KMS-11 (cell line): Measurements from ENCODE around the gene DPH3.

Experiments used
- H2AFZ ChIP-seq: fragments of 200-600 bp; sonication (generic); 2 replicates; pipeline ENCODE4 v1.6.1; 2016; ENCODE audit warnings: antibody characterized with exemption, mixed run types, low read depth
- H3K27ac ChIP-seq: fragments of 200-600 bp; sonication (generic); 2 replicates; pipeline ENCODE4 v1.6.1; 2016; ENCODE audit warnings: mild to moderate bottlenecking, mixed run types
- H3K27me3 ChIP-seq: fragments of 200-600 bp; sonication (generic); 2 replicates; pipeline ENCODE4 v1.6.1; 2017; ENCODE audit warnings: mild to moderate bottlenecking, low read depth, mixed run types, moderate library complexity; ENCODE audit not compliant: insufficient read depth
- H3K36me3 ChIP-seq: fragments of 200-600 bp; sonication (generic); 2 replicates; pipeline ENCODE4 v1.6.1; 2017; ENCODE audit warnings: mild to moderate bottlenecking, mixed run types; ENCODE audit not compliant: insufficient read depth
- H3K4me1 ChIP-seq: fragments of 200-600 bp; sonication (generic); 2 replicates; pipeline ENCODE4 v1.6.1; 2016; ENCODE audit warnings: mild to moderate bottlenecking, low read depth, mixed run types; ENCODE audit not compliant: poor library complexity, severe bottlenecking
- H3K4me2 ChIP-seq: fragments of 200-600 bp; sonication (generic); 2 replicates; pipeline ENCODE4 v1.7.0; 2016; ENCODE audit warnings: mild to moderate bottlenecking, mixed run types
- H3K4me3 ChIP-seq: fragments of 200-600 bp; sonication (generic); IDR thresholded peaks from 2 replicates; pipeline ENCODE4 v1.6.1; 2017; ENCODE audit warnings: low read depth, low read length, mixed read lengths; ENCODE audit not compliant: insufficient read depth
- H3K79me2 ChIP-seq: fragments of 200-600 bp; sonication (generic); 2 replicates; pipeline ENCODE4 v1.6.1; 2016; ENCODE audit warnings: low read depth, mixed run types; ENCODE audit not compliant: insufficient read depth
- H3K9ac ChIP-seq: fragments of 200-600 bp; sonication (generic); 2 replicates; pipeline ENCODE4 v1.6.1; 2016; ENCODE audit warnings: mild to moderate bottlenecking, mixed run types
- H4K20me1 ChIP-seq: fragments of 200-600 bp; sonication (generic); 2 replicates; pipeline ENCODE4 v1.6.1; 2016; ENCODE audit warnings: mild to moderate bottlenecking, mixed run types; ENCODE audit not compliant: insufficient read depth
- CTCF ChIP-seq: fragments of 200-600 bp; sonication (generic); conservative IDR thresholded peaks from 2 replicates; pipeline ENCODE4 v1.6.1; 2017; ENCODE audit warnings: low read depth, mild to moderate bottlenecking, antibody characterized with exemption, low read length, moderate library complexity, mixed read lengths

The DPH3 gene

GRCh38 chr3:16286161-16286560, 21.4 kb upstream of the DPH3 start:
- Histone ChIP-seq H3K79me2 (no peaks in the 10 kb centered on the region; the same call in 1 of the 2 replicates), H3K4me3 (peak overlapping the region; percentile 16), H3K4me1 (peaks cover 66% of the 10 kb centered on the region), H3K27me3 (no peaks in the 10 kb centered on the region), H4K20me1 (no peaks in the 10 kb centered on the region), H3K36me3 (no peaks in the 10 kb centered on the region), H3K4me2 (peak overlapping the region; percentile 84), H2AFZ (peak overlapping the region; percentile 34; the same call in 1 of the 2 replicates), H3K27ac (peak overlapping the region; percentile 93), H3K9ac (peak overlapping the region; percentile 59)
- TF ChIP-seq CTCF: no peak

GRCh38 chr3:16284633-16285032, 19.9 kb upstream of the DPH3 start:
- Histone ChIP-seq H3K79me2 (no peaks in the 10 kb centered on the region; the same call in 1 of the 2 replicates), H4K20me1 (no peaks in the 10 kb centered on the region), H2AFZ (no peak overlapping the region), H3K36me3 (no peaks in the 10 kb centered on the region), H3K27me3 (no peaks in the 10 kb centered on the region), H3K4me2 (no peak overlapping the region), H3K27ac (no peak overlapping the region), H3K9ac (no peak overlapping the region), H3K4me1 (peaks cover 52% of the 10 kb centered on the region), H3K4me3 (no peak overlapping the region)
- TF ChIP-seq CTCF: no peak

- H4K20me1 ChIP-seq: no peaks in the 10 kb centered on the region
- H3K36me3 ChIP-seq: no peaks in the 10 kb centered on the region
- peaks cover 14% of the 10 kb centered on the region for H3K4me1 ChIP-seq
- H3K79me2 ChIP-seq: no peaks in the 10 kb centered on the region
- no peak overlapping the region for H3K27ac ChIP-seq
- no peak overlapping the region for H3K4me2 ChIP-seq
- H2AFZ ChIP-seq: no peak overlapping the region
- no peak overlapping the region for H3K9ac ChIP-seq
- no peak for TF ChIP-seq CTCF
- no peak overlapping the region for H3K4me3 ChIP-seq
- no peaks in the 10 kb centered on the region for H3K27me3 ChIP-seq
Measured at GRCh38 chr3:16280671-16281070, 15.9 kb upstream of the DPH3 start.

- Histone ChIP-seq H2AFZ (no peak overlapping the region), H3K4me1 (no peaks in the 10 kb centered on the region), H3K4me3 (no peak overlapping the region), H3K79me2 (no peaks in the 10 kb centered on the region), H3K9ac (no peak overlapping the region), H4K20me1 (no peaks in the 10 kb centered on the region), H3K27ac (no peak overlapping the region), H3K27me3 (no peaks in the 10 kb centered on the region), H3K36me3 (no peaks in the 10 kb centered on the region), H3K4me2 (no peak overlapping the region)
- no peak for TF ChIP-seq CTCF
Measured at GRCh38 chr3:16279010-16279801, 14.5 kb upstream of the DPH3 start.
